ENCODE data around the gene TTC12. TPM values are rescaled to one million over a fixed set of nuclear protein-coding genes. Genes with fewer than 3 reads are reported as not detected.

Gene TTC12
- total RNA-seq, 1 donor from 2014 or later, result 13.2 TPM

DNA sequence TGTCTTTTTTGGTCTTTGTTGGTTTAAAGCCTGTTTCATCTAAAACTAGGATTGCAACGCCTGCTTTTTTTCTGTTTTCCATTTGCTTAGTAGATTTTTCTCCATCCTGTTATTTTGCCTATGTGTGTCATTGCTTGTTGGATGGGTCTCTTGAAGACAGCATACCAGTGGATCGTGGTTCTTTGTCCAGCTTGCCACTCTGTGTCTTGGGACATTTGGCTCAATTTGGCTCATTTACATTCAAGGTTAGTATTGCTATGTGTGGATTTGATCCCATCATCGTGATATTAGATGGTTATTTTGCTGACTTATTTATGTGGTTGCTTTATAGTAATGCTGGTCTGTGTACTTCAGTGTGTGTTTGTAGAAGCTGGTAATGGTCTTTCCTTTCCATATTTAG lies 41.8 kb downstream of the TTC12 start:
- H3K9me3 Mint-ChIP-seq (ENCODE audit: unreplicated experiment), result peaks cover 33% of the 10 kb centered on the region
- H3K27ac Mint-ChIP-seq (ENCODE audit: unreplicated experiment), result no peak overlapping the region
- TF ChIP-seq, protein P1, sequence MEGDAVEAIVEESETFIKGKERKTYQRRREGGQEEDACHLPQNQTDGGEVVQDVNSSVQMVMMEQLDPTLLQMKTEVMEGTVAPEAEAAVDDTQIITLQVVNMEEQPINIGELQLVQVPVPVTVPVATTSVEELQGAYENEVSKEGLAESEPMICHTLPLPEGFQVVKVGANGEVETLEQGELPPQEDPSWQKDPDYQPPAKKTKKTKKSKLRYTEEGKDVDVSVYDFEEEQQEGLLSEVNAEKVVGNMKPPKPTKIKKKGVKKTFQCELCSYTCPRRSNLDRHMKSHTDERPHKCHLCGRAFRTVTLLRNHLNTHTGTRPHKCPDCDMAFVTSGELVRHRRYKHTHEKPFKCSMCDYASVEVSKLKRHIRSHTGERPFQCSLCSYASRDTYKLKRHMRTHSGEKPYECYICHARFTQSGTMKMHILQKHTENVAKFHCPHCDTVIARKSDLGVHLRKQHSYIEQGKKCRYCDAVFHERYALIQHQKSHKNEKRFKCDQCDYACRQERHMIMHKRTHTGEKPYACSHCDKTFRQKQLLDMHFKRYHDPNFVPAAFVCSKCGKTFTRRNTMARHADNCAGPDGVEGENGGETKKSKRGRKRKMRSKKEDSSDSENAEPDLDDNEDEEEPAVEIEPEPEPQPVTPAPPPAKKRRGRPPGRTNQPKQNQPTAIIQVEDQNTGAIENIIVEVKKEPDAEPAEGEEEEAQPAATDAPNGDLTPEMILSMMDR (IDR thresholded peaks at IDR 0.05), result no peak
- H3K27me3 Mint-ChIP-seq (ENCODE audit: unreplicated experiment), result no peaks in the 10 kb centered on the region
- H3K4me1 Mint-ChIP-seq (ENCODE audit: unreplicated experiment), result no peaks in the 10 kb centered on the region
- H3K36me3 Mint-ChIP-seq (ENCODE audit: unreplicated experiment), result peaks cover 64% of the 10 kb centered on the region
- no peak overlapping the region for H3K4me3 Mint-ChIP-seq (ENCODE audit: unreplicated experiment)
- no peak for DNase-seq (ENCODE audit: extremely low spot score, unreplicated experiment)

DNA sequence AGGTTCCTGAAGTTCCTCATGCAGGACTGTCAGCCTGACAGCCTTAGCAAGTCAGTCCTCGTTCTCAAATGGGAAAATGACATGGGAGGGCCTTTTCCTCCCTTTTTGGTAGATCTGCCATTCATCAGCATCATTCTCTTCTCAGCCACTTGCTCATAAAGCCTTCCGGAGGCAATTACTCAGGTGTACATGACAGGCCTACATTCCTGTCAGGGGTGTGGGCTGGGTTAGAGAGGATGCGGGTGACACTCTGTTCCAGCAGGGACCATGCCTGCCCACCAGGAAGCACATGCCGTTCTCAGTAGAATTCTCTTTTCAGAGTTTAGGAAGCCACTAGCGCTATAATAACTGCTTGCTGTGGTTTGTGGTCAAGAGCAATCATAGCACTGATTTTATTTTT lies 49.0 kb downstream of the TTC12 start:
- Mint-ChIP-seq H3K27ac (ENCODE audit: unreplicated experiment) (no peak overlapping the region), H3K27me3 (ENCODE audit: unreplicated experiment) (no peaks in the 10 kb centered on the region), H3K4me3 (ENCODE audit: unreplicated experiment) (no peak overlapping the region), H3K4me1 (ENCODE audit: unreplicated experiment) (no peaks in the 10 kb centered on the region), H3K9me3 (ENCODE audit: unreplicated experiment) (no peaks in the 10 kb centered on the region), H3K36me3 (ENCODE audit: unreplicated experiment) (peaks cover 31% of the 10 kb centered on the region)
- TF ChIP-seq, protein P1 (IDR thresholded peaks at IDR 0.05), result no peak
- DNase-seq (ENCODE audit: extremely low spot score, unreplicated experiment), result no peak

DNA sequence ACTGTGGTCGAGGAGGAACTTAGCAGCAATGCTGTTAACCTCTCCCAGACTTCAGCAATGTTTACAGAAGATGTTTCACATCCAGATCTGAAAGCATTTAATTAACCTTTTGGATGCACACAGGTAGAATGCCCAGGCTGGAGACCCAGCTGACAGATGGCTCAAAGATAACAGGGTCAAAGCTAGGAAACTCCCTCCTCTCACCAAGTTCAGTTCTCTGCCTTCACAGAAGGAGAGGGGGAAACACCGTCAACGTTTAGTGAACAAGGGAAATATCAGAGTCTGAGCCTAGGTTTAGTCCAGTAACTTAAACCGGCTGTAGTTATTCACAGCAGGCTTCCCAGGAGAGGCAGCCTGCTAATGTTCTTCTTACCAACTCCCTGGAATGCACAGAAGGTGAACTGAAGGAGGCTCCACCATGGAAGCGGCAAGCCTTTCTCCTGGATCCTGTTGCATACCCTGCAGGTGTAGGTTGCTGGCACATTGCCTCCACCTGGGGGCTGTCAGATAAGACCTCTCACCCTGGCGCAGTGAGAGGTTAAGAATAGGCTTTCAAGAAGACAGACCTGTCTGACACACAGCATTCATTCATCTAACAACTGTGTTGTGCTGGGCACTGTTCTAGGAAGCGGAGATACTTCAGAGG lies 49.7 kb downstream of the TTC12 start:
- H3K27ac Mint-ChIP-seq (ENCODE audit: unreplicated experiment), result no peak overlapping the region
- no peak for DNase-seq (ENCODE audit: extremely low spot score, unreplicated experiment)
- no peaks in the 10 kb centered on the region for H3K4me1 Mint-ChIP-seq (ENCODE audit: unreplicated experiment)
- no peaks in the 10 kb centered on the region for H3K9me3 Mint-ChIP-seq (ENCODE audit: unreplicated experiment)
- no peak overlapping the region for H3K4me3 Mint-ChIP-seq (ENCODE audit: unreplicated experiment)
- no peaks in the 10 kb centered on the region for H3K27me3 Mint-ChIP-seq (ENCODE audit: unreplicated experiment)
- TF ChIP-seq, protein P1 (IDR thresholded peaks at IDR 0.05), result no peak
- H3K36me3 Mint-ChIP-seq (ENCODE audit: unreplicated experiment), result peaks cover 28% of the 10 kb centered on the region

DNA sequence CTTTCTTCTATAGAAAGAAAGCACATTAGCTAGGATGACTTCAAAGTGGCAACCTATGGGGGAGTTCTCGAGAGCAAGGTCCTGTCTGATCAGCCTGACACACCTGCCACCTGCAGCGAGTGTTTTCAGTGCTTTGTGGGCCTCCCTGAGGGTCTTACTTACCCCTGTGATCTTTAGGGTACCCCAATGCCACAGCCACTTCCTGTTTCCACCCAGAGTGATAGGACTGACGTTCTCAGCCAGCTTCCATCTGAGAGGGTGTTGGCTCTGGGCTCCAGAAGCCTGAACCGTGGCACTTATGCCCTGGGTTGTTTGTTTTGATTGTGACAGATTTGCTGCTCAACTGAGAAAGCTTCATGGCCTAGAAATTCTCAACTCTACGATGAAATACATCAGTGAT lies 51.5 kb downstream of the TTC12 start:
- no peaks in the 10 kb centered on the region for H3K27me3 Mint-ChIP-seq (ENCODE audit: unreplicated experiment)
- no peak overlapping the region for H3K4me3 Mint-ChIP-seq (ENCODE audit: unreplicated experiment)
- H3K27ac Mint-ChIP-seq (ENCODE audit: unreplicated experiment), result no peak overlapping the region
- no peaks in the 10 kb centered on the region for H3K9me3 Mint-ChIP-seq (ENCODE audit: unreplicated experiment)
- TF ChIP-seq, protein P1 (IDR thresholded peaks at IDR 0.05), result no peak
- no peak for DNase-seq (ENCODE audit: extremely low spot score, unreplicated experiment)
- no peaks in the 10 kb centered on the region for H3K4me1 Mint-ChIP-seq (ENCODE audit: unreplicated experiment)
- peaks cover 15% of the 10 kb centered on the region for H3K36me3 Mint-ChIP-seq (ENCODE audit: unreplicated experiment)

DNA sequence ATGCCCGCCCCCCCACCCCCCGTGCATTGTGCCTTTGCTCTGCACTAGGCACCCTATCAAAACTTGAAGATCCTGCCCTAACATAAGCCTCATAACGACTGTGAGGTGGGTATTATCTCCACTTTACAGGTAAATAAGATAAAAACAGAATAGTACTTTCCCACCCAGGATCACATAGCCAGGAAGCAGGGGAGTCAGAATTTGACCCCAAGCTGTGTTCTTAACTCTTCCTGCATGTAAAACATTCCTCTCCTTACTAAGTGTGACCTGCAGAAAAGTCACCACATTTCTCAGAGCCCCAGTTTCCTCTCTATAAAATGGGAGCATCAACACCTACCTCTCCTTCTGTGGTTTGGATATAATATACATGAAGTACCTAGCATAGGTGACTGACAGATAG lies 55.0 kb downstream of the TTC12 start:
- no peaks in the 10 kb centered on the region for H3K4me1 Mint-ChIP-seq (ENCODE audit: unreplicated experiment)
- TF ChIP-seq, protein P1 (IDR thresholded peaks at IDR 0.05), result no peak
- no peak for DNase-seq (ENCODE audit: extremely low spot score, unreplicated experiment)
- no peaks in the 10 kb centered on the region for H3K27me3 Mint-ChIP-seq (ENCODE audit: unreplicated experiment)
- H3K4me3 Mint-ChIP-seq (ENCODE audit: unreplicated experiment), result no peak overlapping the region
- H3K27ac Mint-ChIP-seq (ENCODE audit: unreplicated experiment), result no peak overlapping the region
- H3K9me3 Mint-ChIP-seq (ENCODE audit: unreplicated experiment), result no peaks in the 10 kb centered on the region
- peaks cover 4% of the 10 kb centered on the region for H3K36me3 Mint-ChIP-seq (ENCODE audit: unreplicated experiment)
